H4 (cell line): ENCODE results near the gene CMYA5. TPM values are rescaled to one million over a fixed set of nuclear protein-coding genes. Genes with fewer than 3 reads are reported as not detected.
"Not testable (repeated sequence)": the region's sequence is repeated elsewhere in the genome, so short reads cannot be mapped to it uniquely, and the experiment has no call there.

Source experiments
- DNase-seq: peaks from one replicate; pipeline ENCODE4 v3.0.0-alpha.2; 2015; ENCODE audit warnings: low spot score
- total RNA-seq: library from RNA; depleted of rRNA; stranded (reverse); fragments of >200 nt; shearing (Covaris generic); gene quantifications from 2 replicates; pipeline ENCODE4 v1.2.3, GENCODE V29; 2014

The CMYA5 gene
- total RNA-seq, 1 experiment from 2014 or later = 0.08 TPM

GRCh38 chr5:79702606-79703380 is 13.2 kb downstream of the CMYA5 start:
- no peak for DNase-seq

- no peak for DNase-seq
These were observed 13.7 kb downstream of the CMYA5 start for GRCh38 chr5:79703381-79703645.

DNA sequence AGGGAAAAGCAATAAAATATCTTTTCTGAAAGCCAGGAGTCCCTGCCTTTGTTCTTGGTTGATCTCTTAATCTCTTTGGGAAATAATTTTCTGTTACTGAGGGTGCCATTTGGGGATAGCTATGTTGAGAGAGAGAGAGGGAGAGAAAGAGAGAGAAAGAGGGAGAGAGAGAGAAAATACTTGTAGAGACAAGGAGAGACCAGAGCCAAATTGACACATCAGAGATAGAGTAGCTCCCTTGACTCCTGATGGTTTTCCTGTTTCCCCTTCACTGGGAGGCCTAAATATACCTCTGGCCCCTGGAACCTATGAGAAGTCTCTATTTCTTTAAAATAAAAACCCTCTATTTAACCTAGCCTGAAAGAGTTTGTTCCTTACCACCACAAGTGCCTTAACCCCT is 14.9 kb downstream of the CMYA5 start:
- no peak for DNase-seq

DNA sequence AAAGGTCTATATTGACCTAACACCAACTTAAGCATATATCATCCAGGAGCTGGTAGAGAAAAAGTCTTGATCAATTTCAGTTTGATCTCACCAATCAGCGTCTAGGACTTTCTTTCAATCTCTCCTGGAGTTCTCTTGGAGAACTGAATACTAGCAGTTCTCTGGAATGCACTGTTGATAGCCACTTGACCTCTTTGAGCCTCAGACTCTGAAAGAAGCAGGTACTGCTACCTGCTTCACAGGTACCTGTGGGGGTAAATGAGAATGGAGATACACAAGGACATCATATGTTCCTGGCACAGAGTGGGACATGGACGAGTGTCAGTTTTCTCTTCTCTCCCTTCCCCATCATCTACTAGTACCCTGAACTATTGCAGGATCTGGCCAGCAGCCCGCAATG is 16.0 kb downstream of the CMYA5 start:
- no peak for DNase-seq

DNA sequence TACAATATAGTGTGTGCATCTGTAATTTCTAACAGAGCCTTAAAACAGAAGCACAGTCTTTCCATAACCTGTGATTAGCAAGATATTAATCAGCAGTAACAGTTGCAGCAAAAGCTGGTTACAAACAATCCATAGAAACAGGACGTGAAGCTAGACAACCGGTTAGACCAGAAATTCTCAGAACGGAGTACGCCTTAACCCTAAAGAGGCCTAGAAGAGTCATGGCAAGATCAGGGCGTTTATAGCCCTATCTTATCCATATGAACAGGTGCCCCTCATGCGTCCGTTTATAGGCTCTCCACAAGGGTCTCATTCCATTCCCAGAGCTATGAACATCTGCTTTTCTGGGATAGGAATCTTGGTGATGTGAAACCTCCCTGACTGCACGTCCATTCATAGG is 16.7 kb downstream of the CMYA5 start:
- not testable (repeated sequence) for DNase-seq

- DNase-seq = no peak
These were observed 17.9 kb downstream of the CMYA5 start for GRCh38 chr5:79707535-79707934.

DNA sequence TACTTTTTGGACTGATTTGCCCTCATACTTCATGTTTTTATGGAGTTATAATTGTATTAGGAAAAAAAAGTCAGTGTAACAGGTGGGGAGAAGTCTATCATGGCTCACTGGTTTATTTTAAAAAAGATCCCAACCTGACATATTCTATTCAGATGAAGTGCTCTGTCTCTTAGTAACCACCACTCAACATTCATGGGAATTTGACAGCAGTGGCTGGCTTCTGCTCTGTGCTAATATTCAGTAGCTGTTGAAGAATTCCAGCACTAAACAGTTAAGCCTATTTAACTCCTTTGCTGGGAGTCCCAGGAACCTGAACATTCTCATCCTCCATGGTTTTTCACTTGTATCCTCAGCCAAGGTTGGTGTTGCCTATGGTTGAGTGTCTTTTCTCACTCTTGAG is 23.1 kb downstream of the CMYA5 start:
- no peak for DNase-seq

DNA sequence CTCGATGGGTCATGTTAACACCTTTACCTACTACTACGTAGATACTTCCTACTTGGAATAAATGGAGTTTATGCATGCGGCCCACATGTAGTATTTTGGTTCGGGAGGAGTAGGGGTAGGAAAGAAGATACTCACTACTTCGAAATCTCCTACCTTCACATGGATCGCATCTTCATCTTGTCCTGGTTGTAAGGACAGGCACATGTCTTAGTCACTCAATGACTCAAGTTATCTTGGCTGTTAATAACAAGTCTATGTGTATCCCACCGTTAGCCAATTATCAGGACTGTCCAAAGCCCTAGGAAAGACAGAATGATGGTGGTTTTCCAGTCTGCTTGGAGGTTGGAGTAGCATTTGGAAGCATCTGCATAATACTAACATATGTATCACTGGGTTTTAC is 24.1 kb downstream of the CMYA5 start:
- DNase-seq = no peak

DNA sequence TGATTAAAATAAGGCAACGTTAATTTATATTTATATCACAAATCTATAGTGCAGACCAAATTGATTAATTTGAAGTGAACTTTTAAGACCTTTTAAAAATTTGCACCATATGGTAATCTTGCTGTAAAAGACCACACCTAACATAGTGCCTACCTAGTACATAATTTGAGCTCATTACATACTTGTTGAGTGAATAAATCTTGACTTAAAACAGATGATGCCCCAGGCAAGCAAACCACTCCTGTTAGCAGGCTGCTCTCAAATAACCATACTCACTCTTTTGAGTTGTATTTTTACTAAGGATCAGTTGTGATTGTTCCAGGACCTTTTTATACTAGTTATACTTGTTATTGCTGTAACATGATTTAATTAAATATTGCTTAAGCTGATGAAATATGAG is 27.2 kb downstream of the CMYA5 start:
- DNase-seq = no peak

DNA sequence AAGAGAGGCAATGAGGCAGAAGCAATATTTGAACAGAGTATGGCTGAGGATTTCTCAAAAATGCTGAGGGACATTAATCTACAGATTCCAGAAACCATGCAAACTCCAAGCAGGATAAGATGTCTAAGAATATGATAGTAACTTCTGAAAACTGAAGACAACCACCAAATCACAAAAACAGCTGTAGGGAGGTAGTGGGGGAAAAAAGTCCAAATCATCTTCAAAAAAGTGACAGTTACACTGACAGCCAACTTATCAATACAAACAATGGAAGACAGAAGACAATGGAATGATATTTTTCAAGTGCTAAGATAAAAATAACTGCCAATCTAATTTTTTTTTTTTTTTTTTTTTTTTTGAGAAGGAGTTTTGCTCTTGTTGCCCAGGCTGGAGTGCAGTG is 30.5 kb downstream of the CMYA5 start:
- no peak for DNase-seq

DNA sequence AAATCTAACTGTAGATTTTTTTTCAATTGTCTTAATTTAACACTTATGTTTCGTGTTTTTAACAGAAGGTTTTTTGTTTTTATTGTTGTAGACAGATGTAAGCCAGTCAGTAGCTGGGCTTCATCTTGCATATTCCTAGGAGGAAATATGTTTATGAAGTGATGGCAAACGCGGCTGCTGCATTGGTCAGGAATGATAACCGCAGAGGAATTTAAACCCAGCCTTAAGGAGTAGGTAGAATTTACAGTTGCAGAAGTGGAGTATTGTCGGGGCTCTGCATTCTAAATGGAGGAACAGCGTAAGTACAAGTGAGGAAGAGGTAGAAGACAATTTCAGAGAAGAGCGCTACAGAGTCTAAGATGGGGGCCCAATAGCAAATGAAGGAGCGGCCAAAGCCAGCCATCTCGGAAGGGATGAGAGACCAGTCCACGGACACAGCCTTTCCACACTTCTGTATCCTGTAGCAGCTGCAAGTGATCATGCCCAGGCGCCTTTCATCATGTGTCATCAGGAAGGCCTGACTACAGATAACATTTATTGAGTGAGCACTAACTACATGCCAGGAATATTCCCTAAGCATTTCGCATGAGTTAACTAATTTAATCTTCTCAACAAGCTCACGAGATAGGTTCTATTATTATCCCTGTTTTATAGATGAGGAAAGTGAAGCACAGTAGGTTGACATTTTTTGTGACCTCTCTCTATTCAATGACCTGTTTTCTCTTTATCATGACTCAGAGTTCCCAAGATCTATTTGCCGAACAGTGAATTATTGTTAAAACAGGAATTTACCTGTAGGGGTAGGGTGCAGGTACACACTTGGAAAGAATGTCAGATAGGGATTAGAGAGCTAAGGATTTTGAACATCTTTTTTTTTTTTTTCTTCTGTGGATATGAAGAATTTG is 38.1 kb downstream of the CMYA5 start:
- no peak for DNase-seq

DNA sequence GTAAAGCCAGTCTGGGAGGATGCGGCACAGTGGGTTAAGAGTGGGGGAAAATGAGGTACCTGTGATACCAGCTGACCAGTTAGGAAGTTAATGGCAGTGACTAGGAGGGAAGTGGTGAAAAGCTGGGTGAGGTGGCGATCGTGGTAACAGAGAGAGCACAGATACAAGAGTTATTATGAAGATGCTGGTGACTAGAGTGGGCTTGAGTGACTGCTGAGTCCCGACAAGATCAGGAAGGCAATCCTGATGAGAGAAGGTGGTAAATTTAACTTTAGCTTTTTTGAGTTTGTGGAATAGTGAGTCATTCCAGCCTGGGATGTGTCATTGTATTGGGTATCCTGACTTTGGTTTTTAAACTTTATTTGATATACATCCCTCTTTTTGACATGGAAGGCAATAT is 38.8 kb downstream of the CMYA5 start:
- no peak for DNase-seq

DNA sequence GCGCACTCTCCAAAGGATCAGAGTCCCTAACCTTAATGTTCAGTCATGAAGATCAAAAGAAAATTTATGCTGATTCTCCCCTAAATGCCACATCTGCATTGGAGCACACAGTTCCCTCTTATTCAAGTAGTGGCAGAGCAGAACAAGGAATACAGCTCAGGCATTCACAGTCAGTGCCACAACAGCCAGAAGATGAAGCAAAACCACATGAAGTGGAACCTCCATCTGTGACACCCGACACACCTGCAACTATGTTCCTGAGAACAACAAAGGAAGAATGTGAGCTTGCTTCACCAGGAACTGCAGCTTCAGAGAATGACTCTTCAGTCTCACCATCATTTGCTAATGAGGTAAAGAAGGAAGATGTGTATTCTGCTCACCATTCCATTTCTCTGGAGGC is 40.0 kb downstream of the CMYA5 start:
- no peak for DNase-seq

DNA sequence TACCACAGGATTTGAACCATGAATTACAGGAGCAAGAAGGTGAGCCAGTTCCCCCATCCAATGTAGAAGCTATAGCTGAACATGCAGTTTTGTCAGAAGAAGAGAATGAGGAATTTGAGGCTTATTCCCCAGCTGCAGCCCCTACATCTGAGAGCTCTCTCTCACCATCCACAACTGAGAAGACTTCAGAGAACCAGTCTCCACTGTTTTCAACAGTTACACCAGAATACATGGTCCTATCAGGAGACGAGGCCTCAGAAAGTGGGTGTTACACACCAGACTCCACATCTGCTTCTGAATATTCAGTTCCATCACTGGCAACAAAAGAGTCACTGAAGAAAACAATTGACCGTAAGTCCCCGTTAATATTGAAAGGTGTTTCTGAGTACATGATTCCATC is 40.9 kb downstream of the CMYA5 start:
- DNase-seq = no peak

GRCh38 chr5:79731775-79732174 is 42.1 kb downstream of the CMYA5 start:
- DNase-seq = no peak

DNA sequence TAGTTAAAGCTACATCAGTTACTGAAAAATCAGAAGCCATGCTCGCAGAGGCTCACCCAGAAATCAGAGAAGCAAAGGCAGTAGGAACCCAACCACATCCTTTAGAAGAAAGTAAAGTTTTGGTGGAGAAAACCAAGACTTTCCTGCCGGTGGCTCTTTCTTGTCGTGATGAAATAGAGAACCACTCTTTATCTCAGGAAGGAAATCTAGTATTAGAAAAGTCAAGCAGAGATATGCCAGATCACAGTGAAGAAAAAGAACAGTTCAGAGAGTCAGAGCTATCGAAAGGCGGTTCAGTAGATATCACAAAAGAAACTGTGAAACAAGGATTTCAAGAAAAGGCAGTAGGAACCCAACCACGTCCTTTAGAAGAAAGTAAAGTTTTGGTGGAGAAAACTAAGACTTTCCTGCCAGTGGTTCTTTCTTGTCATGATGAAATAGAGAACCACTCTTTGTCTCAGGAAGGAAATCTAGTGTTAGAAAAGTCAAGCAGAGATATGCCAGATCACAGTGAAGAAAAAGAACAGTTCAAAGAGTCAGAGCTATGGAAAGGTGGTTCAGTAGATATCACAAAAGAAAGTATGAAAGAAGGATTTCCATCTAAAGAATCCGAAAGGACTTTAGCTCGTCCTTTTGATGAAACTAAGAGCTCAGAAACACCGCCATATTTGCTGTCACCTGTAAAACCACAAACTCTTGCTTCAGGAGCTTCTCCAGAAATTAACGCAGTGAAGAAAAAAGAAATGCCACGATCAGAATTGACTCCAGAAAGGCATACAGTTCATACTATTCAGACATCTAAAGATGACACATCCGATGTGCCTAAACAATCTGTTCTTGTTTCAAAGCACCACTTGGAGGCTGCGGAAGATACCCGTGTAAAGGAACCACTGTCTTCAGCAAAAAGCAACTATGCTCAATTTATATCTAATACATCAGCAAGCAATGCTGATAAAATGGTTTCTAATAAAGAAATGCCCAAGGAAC is 47.2 kb downstream of the CMYA5 start:
- DNase-seq = no peak

GRCh38 chr5:79738349-79738748 is 48.7 kb downstream of the CMYA5 start:
- DNase-seq = no peak

- DNase-seq = no peak
These were observed 53.0 kb downstream of the CMYA5 start for GRCh38 chr5:79742549-79743136.

DNA sequence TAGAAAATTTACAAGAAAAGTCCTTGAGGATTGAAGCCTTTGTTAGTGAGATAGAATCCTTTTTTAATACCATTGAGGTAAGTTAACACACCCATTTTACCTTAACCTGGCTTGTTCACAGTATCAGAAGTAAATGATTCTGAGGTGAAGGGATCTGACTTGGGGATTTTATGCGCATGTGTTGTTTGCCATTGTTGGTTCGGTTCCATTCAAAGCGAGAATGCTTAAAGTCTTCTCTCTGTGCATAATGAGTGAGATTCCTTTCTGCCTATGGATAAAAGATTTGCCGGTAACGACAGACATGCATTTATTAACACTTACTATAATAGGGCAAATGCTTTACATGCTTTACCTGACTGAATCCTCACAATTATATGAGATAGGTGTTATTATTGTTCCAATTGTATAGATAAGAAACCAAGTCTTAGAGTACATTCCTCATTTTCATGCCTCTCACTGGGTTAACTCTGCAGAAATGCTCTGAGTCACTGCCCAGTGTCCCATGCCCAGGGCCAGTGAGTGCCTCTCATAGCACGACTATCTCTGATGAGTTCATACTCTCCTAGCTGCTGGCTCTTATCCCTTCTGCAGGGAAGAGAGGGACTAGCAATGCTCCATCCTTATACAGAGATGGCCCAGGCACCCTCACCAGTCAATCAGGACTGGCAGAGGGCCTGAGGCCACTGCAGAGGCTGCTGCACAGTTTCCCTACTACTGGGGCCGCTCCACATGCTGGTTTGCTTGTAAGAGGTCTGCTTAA is 54.4 kb downstream of the CMYA5 start:
- DNase-seq = no peak

DNA sequence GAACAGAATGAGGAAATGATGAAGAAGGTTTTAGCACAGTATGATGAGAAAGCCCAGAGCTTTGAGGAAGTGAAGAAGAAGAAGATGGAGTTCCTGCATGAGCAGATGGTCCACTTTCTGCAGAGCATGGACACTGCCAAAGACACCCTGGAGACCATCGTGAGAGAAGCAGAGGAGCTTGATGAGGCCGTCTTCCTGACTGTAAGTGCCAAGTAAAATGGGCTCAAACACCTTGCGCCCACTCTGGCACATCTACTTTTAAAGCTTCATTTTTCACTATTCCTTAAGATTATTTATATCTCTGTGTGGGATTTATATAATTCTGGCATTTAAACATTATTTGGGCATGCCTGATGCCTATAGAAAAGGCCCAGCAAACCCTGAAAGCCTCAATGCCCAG is 55.6 kb downstream of the CMYA5 start:
- no peak for DNase-seq
